Activated CD4-positive, alpha-beta memory T cell treated with anti-CD3 and anti-CD28 coated beads for 36 hours (primary cell): ENCODE measurements around the gene XRCC1. TPM values are rescaled to one million over a fixed set of nuclear protein-coding genes. Genes with fewer than 3 reads are reported as not detected.

Source experiments
- CTCF ChIA-PET: fragments of 350-600 bp; sonication (Branson Sonifier 250); formaldehyde crosslinking; loops from one replicate; lab custom pipeline; 2021; ENCODE audit warnings: antibody characterized with exemption, inconsistent platforms; lab: Charles Lee
- POLR2A ChIA-PET: fragments of 350-600 bp; sonication (Branson Sonifier 250); formaldehyde crosslinking; loops from one replicate; lab custom pipeline; 2021; ENCODE audit warnings: antibody characterized with exemption; lab: Charles Lee
- DNase-seq: peaks from one replicate; pipeline ENCODE4 v3.0.0-alpha.2; 2020
- H3K27ac Mint-ChIP-seq: one replicate; pipeline ENCODE4 v1.8.0; 2021; ENCODE audit warnings: mixed read lengths
- H3K27me3 Mint-ChIP-seq: one replicate; pipeline ENCODE4 v1.8.0; 2021; ENCODE audit warnings: mixed read lengths
- H3K36me3 Mint-ChIP-seq: one replicate; pipeline ENCODE4 v1.8.0; 2021; ENCODE audit warnings: mixed read lengths
- H3K4me1 Mint-ChIP-seq: one replicate; pipeline ENCODE4 v1.8.0; 2021; ENCODE audit warnings: low read depth, mixed read lengths
- H3K4me3 Mint-ChIP-seq: one replicate; pipeline ENCODE4 v1.8.0; 2021; ENCODE audit warnings: mild to moderate bottlenecking, mixed read lengths
- H3K9me3 Mint-ChIP-seq: one replicate; pipeline ENCODE4 v1.8.0; 2021; ENCODE audit warnings: mixed read lengths
- intact Hi-C: fragments of 100-400 bp; cut with micrococcal nuclease; formaldehyde crosslinking; loops from one replicate; pipeline ENCODE4 v1.15.1; 2023
- total RNA-seq, 2 experiments: library from RNA; stranded (reverse); gene quantifications; one replicate each; pipeline ENCODE4 v1.2.3, GENCODE V29; 2021

Gene XRCC1
- total RNA-seq, result 10 to 100 TPM; 42.5 to 43.0 TPM

GRCh38 chr19:43575156-43575950 lies at the start of gene XRCC1, which contains the start of gene PINLYP:
Gene XRCC1 (minus strand): TSS chr19:43575527. CDS start chr19:43575458, 69 bp downstream.
Gene PINLYP (plus strand): TSS chr19:43575801. CDS start chr19:43577192, 1,391 bp downstream.
- Mint-ChIP-seq H3K4me3 (peak within 1 kb of the TSS; percentile 96), H3K4me1 (peaks cover 24% of the 10 kb centered on the region), H3K9me3 (no peaks in the 10 kb centered on the region), H3K27me3 (no peaks in the 10 kb centered on the region), H3K27ac (peak within 1 kb of the TSS; percentile 86), H3K36me3 (peaks cover 1% of the 10 kb centered on the region)
- peak; percentile 98 for DNase-seq
- POLR2A ChIA-PET, result interaction anchor here (0.7 to 1.5 kb wide), 3 partner anchors 12 to 20 kb away, joined by 3 to 17 read pairs (median 3); partner anchors contain the start of genes IRGQ and ZNF576
- CTCF ChIA-PET, result interaction anchor here (0.6 to 5.7 kb wide), 10 partner anchors 10 to 234 kb away, joined by 3 to 56 read pairs (median 3); partner anchors contain the start of genes IRGQ and ZNF576
- intact Hi-C loops, result loop anchor here (1.0 to 2.0 kb wide), 4 partner anchors 13 to 43 kb away; partner anchors contain the start of genes IRGQ, ZNF575 and ZNF576

- Mint-ChIP-seq H3K4me1 (peaks cover 20% of the 10 kb centered on the region), H3K4me3 (no peak overlapping the region), H3K36me3 (no peaks in the 10 kb centered on the region), H3K9me3 (no peaks in the 10 kb centered on the region), H3K27me3 (peaks cover 8% of the 10 kb centered on the region), H3K27ac (no peak overlapping the region)
- CTCF ChIA-PET, result interaction anchor here (2.0 kb wide), 1 partner anchor 69 kb away, joined by 11 read pairs; no protein-coding TSS in a partner anchor
- peak; percentile 94 for DNase-seq
- POLR2A ChIA-PET, result no interaction called here
- intact Hi-C loops, result no loop called here
Measured at GRCh38 chr19:43624933-43625332, 49.6 kb upstream of the XRCC1 start.

GRCh38 chr19:43623889-43624670 lies 48.8 kb upstream of the XRCC1 start:
- Mint-ChIP-seq H3K4me1 (peaks cover 21% of the 10 kb centered on the region), H3K27ac (no peak overlapping the region), H3K27me3 (peaks cover 8% of the 10 kb centered on the region), H3K36me3 (no peaks in the 10 kb centered on the region), H3K9me3 (no peaks in the 10 kb centered on the region), H3K4me3 (no peak overlapping the region)
- peak; percentile 37 for DNase-seq
- ChIA-PET CTCF (interaction anchor here (1.2 kb wide), 2 partner anchors 44 to 177 kb away, joined by 3 to 4 read pairs; no protein-coding TSS in a partner anchor), POLR2A (no interaction called here)
- intact Hi-C loops, result no loop called here

GRCh38 chr19:43622956-43623355 lies 47.6 kb upstream of the XRCC1 start:
- no peaks in the 10 kb centered on the region for H3K36me3 Mint-ChIP-seq
- ChIA-PET CTCF (interaction anchor here (1.2 kb wide), 1 partner anchor 176 kb away, joined by 3 read pairs; no protein-coding TSS in a partner anchor), POLR2A (no interaction called here)
- H3K27me3 Mint-ChIP-seq, result peaks cover 8% of the 10 kb centered on the region
- no peak overlapping the region for H3K4me3 Mint-ChIP-seq
- no peak overlapping the region for H3K27ac Mint-ChIP-seq
- DNase-seq, result no peak
- no peaks in the 10 kb centered on the region for H3K9me3 Mint-ChIP-seq
- intact Hi-C loops, result no loop called here
- H3K4me1 Mint-ChIP-seq, result peaks cover 22% of the 10 kb centered on the region

GRCh38 chr19:43622070-43622469 lies 46.7 kb upstream of the XRCC1 start:
- H3K4me1 Mint-ChIP-seq, result peaks cover 22% of the 10 kb centered on the region
- no peaks in the 10 kb centered on the region for H3K36me3 Mint-ChIP-seq
- no peak for DNase-seq
- intact Hi-C loops, result no loop called here
- H3K9me3 Mint-ChIP-seq, result no peaks in the 10 kb centered on the region
- no peak overlapping the region for H3K4me3 Mint-ChIP-seq
- H3K27ac Mint-ChIP-seq, result no peak overlapping the region
- peaks cover 6% of the 10 kb centered on the region for H3K27me3 Mint-ChIP-seq
- CTCF ChIA-PET, result no interaction called here
- POLR2A ChIA-PET, result no interaction called here

- Mint-ChIP-seq H3K36me3 (no peaks in the 10 kb centered on the region), H3K9me3 (no peaks in the 10 kb centered on the region), H3K27ac (peak overlapping the region; percentile 98), H3K4me3 (peak overlapping the region; percentile 97), H3K4me1 (peaks cover 19% of the 10 kb centered on the region), H3K27me3 (no peaks in the 10 kb centered on the region)
- intact Hi-C loops, result no loop called here
- no peak for DNase-seq
- POLR2A ChIA-PET, result interaction anchor here (0.6 to 1.0 kb wide), 3 partner anchors 48 to 182 kb away, joined by 3 to 4 read pairs (median 3); no protein-coding TSS in a partner anchor
- CTCF ChIA-PET, result interaction anchor here (0.8 kb wide), 1 partner anchor 1404 kb away, joined by 3 read pairs; no protein-coding TSS in a partner anchor
Measured at GRCh38 chr19:43620061-43621001, 45.0 kb upstream of the XRCC1 start.

- Mint-ChIP-seq H3K36me3 (no peaks in the 10 kb centered on the region), H3K27me3 (no peaks in the 10 kb centered on the region), H3K4me3 (peak within 1 kb of the TSS; percentile 97), H3K27ac (peak within 1 kb of the TSS; percentile 98), H3K9me3 (no peaks in the 10 kb centered on the region), H3K4me1 (peaks cover 14% of the 10 kb centered on the region)
- ChIA-PET CTCF (no interaction called here), POLR2A (interaction anchor here (0.7 to 1.0 kb wide), 2 partner anchors 49 to 93 kb away, joined by 3 to 4 read pairs; no protein-coding TSS in a partner anchor)
- intact Hi-C loops, result loop anchor here (1.0 to 2.0 kb wide), 5 partner anchors 23 to 157 kb away; partner anchors contain the start of genes IRGQ, ZNF575 and ZNF576
- DNase-seq, result peak; percentile 92
Measured at GRCh38 chr19:43619262-43620060, 44.1 kb upstream of the XRCC1 start, which contains the start of gene ZNF428. Gene ZNF428 (minus strand): TSS chr19:43619629. CDS start chr19:43614304, 5,325 bp downstream.

GRCh38 chr19:43618921-43619261 lies 43.6 kb upstream of the XRCC1 start:
- POLR2A ChIA-PET, result no interaction called here
- CTCF ChIA-PET, result no interaction called here
- Mint-ChIP-seq H3K27me3 (no peaks in the 10 kb centered on the region), H3K36me3 (no peaks in the 10 kb centered on the region), H3K9me3 (no peaks in the 10 kb centered on the region), H3K27ac (peak overlapping the region; percentile 98), H3K4me3 (peak overlapping the region; percentile 97), H3K4me1 (peaks cover 14% of the 10 kb centered on the region)
- intact Hi-C loops, result loop anchor here (1.0 to 2.0 kb wide), 5 partner anchors 23 to 156 kb away; partner anchors contain the start of genes IRGQ, ZNF575 and ZNF576
- peak; percentile 75 for DNase-seq

GRCh38 chr19:43616954-43617353 lies 41.6 kb upstream of the XRCC1 start:
- H3K36me3 Mint-ChIP-seq, result peaks cover 2% of the 10 kb centered on the region
- H3K9me3 Mint-ChIP-seq, result no peaks in the 10 kb centered on the region
- CTCF ChIA-PET, result interaction anchor here (1.4 kb wide), 1 partner anchor 62 kb away, joined by 4 read pairs; no protein-coding TSS in a partner anchor
- intact Hi-C loops, result no loop called here
- no peak overlapping the region for H3K4me3 Mint-ChIP-seq
- H3K4me1 Mint-ChIP-seq, result peaks cover 14% of the 10 kb centered on the region
- DNase-seq, result no peak
- no peak overlapping the region for H3K27ac Mint-ChIP-seq
- POLR2A ChIA-PET, result no interaction called here
- H3K27me3 Mint-ChIP-seq, result no peaks in the 10 kb centered on the region

- intact Hi-C loops, result no loop called here
- H3K27ac Mint-ChIP-seq, result no peak overlapping the region
- no peaks in the 10 kb centered on the region for H3K9me3 Mint-ChIP-seq
- H3K4me1 Mint-ChIP-seq, result peaks cover 12% of the 10 kb centered on the region
- no peak overlapping the region for H3K4me3 Mint-ChIP-seq
- no peaks in the 10 kb centered on the region for H3K27me3 Mint-ChIP-seq
- ChIA-PET CTCF (no interaction called here), POLR2A (no interaction called here)
- DNase-seq, result no peak
- peaks cover 2% of the 10 kb centered on the region for H3K36me3 Mint-ChIP-seq
Measured at GRCh38 chr19:43616306-43616705, 41.0 kb upstream of the XRCC1 start.
